Ovary (tissue), 9 donors: Measurements from ENCODE around the gene ANGPTL3. TPM values are rescaled to one million over a fixed set of nuclear protein-coding genes. Genes with fewer than 3 reads are reported as not detected.

Experiments used
- DNase-seq, 5 donors: peaks; one replicate each; pipeline ENCODE4 v3.0.0-alpha.2; 2019 to 2020
- H3K27ac ChIP-seq, 2 donors: fragments of 200-600 bp; one replicate each; pipeline versions ENCODE4 v1.5.1 to v1.8.0; 2019 to 2022
- H3K27me3 ChIP-seq: fragments of 200-600 bp; one replicate; pipeline ENCODE4 v1.8.0; 2022
- H3K36me3 ChIP-seq: fragments of 200-600 bp; sonication (generic); one replicate; pipeline ENCODE4 v1.5.1; 2019
- H3K4me1 ChIP-seq: one replicate; pipeline ENCODE4 v1.8.1; 2013; ENCODE audit warnings: mild to moderate bottlenecking, moderate library complexity; ENCODE audit not compliant: insufficient read depth
- H3K4me3 ChIP-seq: fragments of 200-600 bp; sonication (generic); one replicate; pipeline ENCODE4 v1.5.1; 2017
- H3K9me3 ChIP-seq, 2 donors: fragments of 200-600 bp in 1 of 2; sonication (generic) in 1 of 2; one replicate each; pipeline versions ENCODE4 v1.5.1 to v1.8.1; 2013 to 2019; ENCODE audit warnings: mild to moderate bottlenecking in 1 of 2, moderate library complexity in 1 of 2
- EP300 ChIP-seq: sonication (generic); formaldehyde crosslinking; IDR thresholded peaks from one replicate; pipeline ENCODE4 v1.6.1; 2017; ENCODE audit warnings: antibody characterized with exemption
- POLR2A ChIP-seq: fragments of 450-650 bp; IDR thresholded peaks from one replicate; pipeline ENCODE4 v1.6.1; 2017; ENCODE audit warnings: antibody characterized with exemption, mild to moderate bottlenecking, moderate library complexity
- WGBS, 3 donors: extraction: QIAGEN DNeasy Blood & Tissue Kit in 1 of 3; methylation state at CpG; one replicate each; pipeline versions ENCODE4 v1.1.5 to v1.1.7; 2013 to 2017; 5-methylcytosine and 5-hydroxymethylcytosine counted together
- intact Hi-C, 4 donors: fragments of 100-400 bp; cut with DNase I; formaldehyde crosslinking; loops; one replicate each; pipeline versions ENCODE4 v1.11.0 to v1.15.1; 2022 to 2023
- polyA plus RNA-seq, 2 donors: library from polyadenylated mRNA; stranded (reverse); fragments of 200-250 nt in 1 of 2; fragments of 350-450 nt in 1 of 2; fragmentation: Illumina TruSeq in 1 of 2; extraction: RNeasy Lipid Tissue Mini Kit (QIAGEN cat#74804) in 1 of 2; gene quantifications; one replicate each; pipeline ENCODE4 v1.2.3, GENCODE V29; 2013 to 2014
- total RNA-seq, 7 donors: library from RNA; depleted of rRNA in 2 of 7; stranded (reverse); fragments of >200 nt in 2 of 7; fragmentation: NEBNext Ultra II Directional in 3 of 7; extraction: Animal tissue kit (Norgen Biotek cat#: 25700) in 3 of 7; gene quantifications; one replicate each; pipeline versions ENCODE4 v1.1.0 to v1.2.4, GENCODE V29; 2016 to 2023
- TF ChIP-seq, protein P1 (sequence below), 3 donors: fragments of 450-650 bp in 2 of 3; fragments of 200-600 bp in 1 of 3; IDR thresholded peaks; one replicate each; pipeline versions ENCODE4 v1.5.1 to v1.8.0; 2016 to 2022; ENCODE audit warnings: antibody characterized with exemption in 3 of 3, mild to moderate bottlenecking in 1 of 3
- donor health status: DM: no; HTN: no; CAD: no; lungs with moderate emphysema.
- donor health status: DM: no; HTN: no; CAD: no.
- donor health status: Bipolar disorder and iron deficiency.
- donor health status: DM: yes; HTN: yes; CAD: no.
- donor health status: DM: no; HTN: no; CAD: no.
- donor health status: DM: yes; HTN: yes; CAD: no.

The ANGPTL3 gene
- total and polyA plus RNA-seq, 9 donors: 0.12 to 0.13 TPM; not detected in 7

DNA sequence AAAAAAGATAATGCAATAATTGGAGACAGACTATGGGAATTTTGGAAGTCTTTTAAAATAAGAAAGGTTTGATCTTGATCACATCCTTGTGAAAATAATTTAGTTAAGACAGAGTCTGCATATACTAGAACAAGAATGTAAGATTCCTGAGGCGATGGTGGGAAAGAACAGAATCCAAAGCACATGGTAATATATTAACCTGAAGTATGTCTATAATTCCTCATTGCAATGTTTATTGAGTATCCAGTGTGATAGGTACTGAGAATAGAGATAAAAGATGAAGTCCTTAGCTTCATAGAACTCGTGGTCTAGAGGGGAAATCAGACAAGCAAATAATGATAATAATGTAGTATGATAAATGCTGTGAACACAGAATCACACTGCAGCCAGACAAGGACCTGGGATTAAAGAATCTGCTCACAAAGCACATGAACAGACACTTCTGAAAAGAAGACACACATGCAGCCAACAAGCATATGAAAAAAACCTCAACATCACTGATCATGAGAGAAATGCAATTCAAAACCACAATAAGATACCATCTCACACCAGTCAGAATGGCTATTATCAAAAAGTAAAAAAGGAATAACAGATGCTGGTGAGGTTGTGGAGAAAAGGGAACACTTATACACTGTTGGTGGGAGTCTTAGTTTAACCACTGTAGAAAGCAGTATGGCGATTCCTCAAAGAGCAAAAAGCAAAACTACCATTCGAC is 6.9 kb upstream of the ANGPTL3 start:
- Histone ChIP-seq H3K4me3 (no peak overlapping the region), H3K36me3 (no peaks in the 10 kb centered on the region), H3K4me1 (no peaks in the 10 kb centered on the region), H3K9me3 (no peaks in the 10 kb centered on the region), H3K27ac (no peak overlapping the region), H3K27me3 (no peaks in the 10 kb centered on the region)
- WGBS, 3 donors: 81 to 86% (median 86%) methylated on average over 4 of the region's 4 CpGs
- DNase-seq: no peak
- TF ChIP-seq, protein P1, sequence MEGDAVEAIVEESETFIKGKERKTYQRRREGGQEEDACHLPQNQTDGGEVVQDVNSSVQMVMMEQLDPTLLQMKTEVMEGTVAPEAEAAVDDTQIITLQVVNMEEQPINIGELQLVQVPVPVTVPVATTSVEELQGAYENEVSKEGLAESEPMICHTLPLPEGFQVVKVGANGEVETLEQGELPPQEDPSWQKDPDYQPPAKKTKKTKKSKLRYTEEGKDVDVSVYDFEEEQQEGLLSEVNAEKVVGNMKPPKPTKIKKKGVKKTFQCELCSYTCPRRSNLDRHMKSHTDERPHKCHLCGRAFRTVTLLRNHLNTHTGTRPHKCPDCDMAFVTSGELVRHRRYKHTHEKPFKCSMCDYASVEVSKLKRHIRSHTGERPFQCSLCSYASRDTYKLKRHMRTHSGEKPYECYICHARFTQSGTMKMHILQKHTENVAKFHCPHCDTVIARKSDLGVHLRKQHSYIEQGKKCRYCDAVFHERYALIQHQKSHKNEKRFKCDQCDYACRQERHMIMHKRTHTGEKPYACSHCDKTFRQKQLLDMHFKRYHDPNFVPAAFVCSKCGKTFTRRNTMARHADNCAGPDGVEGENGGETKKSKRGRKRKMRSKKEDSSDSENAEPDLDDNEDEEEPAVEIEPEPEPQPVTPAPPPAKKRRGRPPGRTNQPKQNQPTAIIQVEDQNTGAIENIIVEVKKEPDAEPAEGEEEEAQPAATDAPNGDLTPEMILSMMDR (IDR thresholded peaks at IDR 0.05): no peak
- TF ChIP-seq POLR2A: no peak
- TF ChIP-seq EP300: no peak
- intact Hi-C loops: no loop called here

DNA sequence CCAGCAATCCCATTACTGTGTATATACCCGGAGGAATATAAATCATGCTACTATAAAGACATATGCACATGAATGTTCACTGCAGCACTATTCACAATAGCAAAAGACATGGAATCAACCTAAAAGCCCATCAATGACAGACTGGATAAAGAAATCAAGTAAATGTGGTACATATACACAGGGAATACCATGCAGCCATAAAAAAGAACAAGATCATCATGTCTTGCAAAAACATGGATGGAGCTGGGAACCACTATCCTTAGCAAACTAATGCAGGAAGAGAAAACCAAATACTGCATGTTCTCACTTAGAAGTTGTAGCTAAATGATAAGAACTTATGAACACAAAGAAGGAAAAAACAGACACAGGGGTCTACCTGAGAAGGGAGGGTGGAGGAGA is 6.4 kb upstream of the ANGPTL3 start:
- Histone ChIP-seq H3K27me3 (no peaks in the 10 kb centered on the region), H3K9me3 (no peaks in the 10 kb centered on the region), H3K4me1 (no peaks in the 10 kb centered on the region), H3K4me3 (no peak overlapping the region), H3K36me3 (no peaks in the 10 kb centered on the region), H3K27ac (no peak overlapping the region)
- 35 to 100% (median 53%) methylated on average over 1 of the region's 1 CpG for WGBS, 3 donors
- TF ChIP-seq, protein P1 (IDR thresholded peaks at IDR 0.05): no peak
- no peak for TF ChIP-seq POLR2A
- TF ChIP-seq EP300: no peak
- intact Hi-C loops: no loop called here
- DNase-seq: no peak

DNA sequence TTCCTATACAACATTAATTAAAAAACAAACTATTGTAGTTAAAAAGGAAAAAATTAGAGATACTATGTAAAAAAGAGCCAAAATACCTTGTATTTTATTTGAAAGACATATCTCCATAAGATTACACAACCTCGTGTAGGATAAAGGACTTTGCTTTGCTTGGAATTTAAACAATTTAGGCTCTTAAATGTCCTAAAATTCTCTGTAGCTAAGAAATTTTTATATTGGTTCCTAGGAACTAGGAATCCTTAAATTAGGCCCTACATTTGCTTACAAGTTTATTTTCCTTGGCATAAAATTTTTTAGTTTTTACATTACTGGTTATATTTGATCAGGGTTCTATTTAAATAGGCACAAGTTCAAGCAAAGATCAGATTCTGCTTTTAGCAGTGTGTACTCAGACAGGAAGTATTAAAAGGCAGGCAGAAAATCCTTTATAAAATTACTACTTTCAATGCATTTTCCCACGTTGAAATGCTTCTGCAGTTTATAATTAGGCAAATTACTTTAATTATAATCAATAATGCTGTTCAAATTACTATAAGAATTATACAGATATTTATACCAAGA is 3.4 kb upstream of the ANGPTL3 start:
- no peaks in the 10 kb centered on the region for H3K36me3 ChIP-seq
- WGBS, 3 donors: 23 to 36% (median 29%) methylated on average over 2 of the region's 2 CpGs

DNA sequence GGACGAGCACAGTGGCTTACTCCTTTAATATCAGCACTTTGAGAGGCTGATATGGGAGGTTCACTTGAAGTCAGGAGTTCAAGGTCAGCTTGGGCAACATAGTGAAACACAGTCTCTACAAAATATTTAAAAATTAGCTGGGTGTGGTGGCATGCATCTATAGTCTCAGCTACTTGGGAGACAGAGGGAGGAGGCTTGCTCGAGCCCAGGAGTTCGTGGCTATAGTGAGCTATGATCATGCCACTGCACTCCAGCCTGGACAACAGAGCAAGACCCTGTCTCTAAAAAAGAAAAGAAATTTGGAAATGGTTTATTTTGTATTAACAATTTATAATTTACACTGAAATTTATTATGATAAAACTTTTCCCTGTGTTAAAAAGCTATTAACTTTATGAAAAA is 1.7 kb upstream of the ANGPTL3 start:
- 76 to 87% (median 77%) methylated on average over 3 of the region's 3 CpGs for WGBS, 3 donors

More for the DNA sequence above, 3.4 kb upstream of the ANGPTL3 start:
- no peak for TF ChIP-seq POLR2A
- TF ChIP-seq EP300: no peak
- TF ChIP-seq, protein P1 (IDR thresholded peaks at IDR 0.05): no peak
- H3K4me3 ChIP-seq: no peak overlapping the region
- DNase-seq: no peak
- H3K9me3 ChIP-seq: no peaks in the 10 kb centered on the region
- H3K27ac ChIP-seq: no peak overlapping the region
- H3K27me3 ChIP-seq: no peaks in the 10 kb centered on the region
- H3K4me1 ChIP-seq: no peaks in the 10 kb centered on the region
- intact Hi-C loops: no loop called here

More for the DNA sequence above, 1.7 kb upstream of the ANGPTL3 start:
- H3K9me3 ChIP-seq: no peaks in the 10 kb centered on the region
- TF ChIP-seq POLR2A (no peak), EP300 (no peak)
- TF ChIP-seq, protein P1 (IDR thresholded peaks at IDR 0.05): no peak
- intact Hi-C loops: no loop called here
- H3K4me1 ChIP-seq: peaks cover 1% of the 10 kb centered on the region
- H3K36me3 ChIP-seq: no peaks in the 10 kb centered on the region
- no peak overlapping the region for H3K4me3 ChIP-seq
- DNase-seq: no peak
- H3K27ac ChIP-seq: no peak overlapping the region
- H3K27me3 ChIP-seq: no peaks in the 10 kb centered on the region
